WI38 (cell line): ENCODE results near the gene RPS6KA3.

Source experiments
- H3K4me3 ChIP-seq: 2 replicates; pipeline ENCODE4 v1.5.1; 2011; ENCODE audit warnings: low read depth, mild to moderate bottlenecking, control low read depth, low read length
- CTCF ChIP-seq: IDR thresholded peaks from 2 replicates; pipeline ENCODE4 v1.5.1; 2012; ENCODE audit warnings: low read depth, mild to moderate bottlenecking, control low read depth, low read length

The RPS6KA3 gene

GRCh38 chrX:20205927-20206708 is 60.6 kb downstream of the RPS6KA3 start:
- H3K4me3 ChIP-seq, result no peak overlapping the region
- TF ChIP-seq CTCF, result no peak

GRCh38 chrX:20204351-20204750 is 62.4 kb downstream of the RPS6KA3 start:
- no peak overlapping the region for H3K4me3 ChIP-seq
- TF ChIP-seq CTCF, result no peak

GRCh38 chrX:20197641-20198210 is 69.0 kb downstream of the RPS6KA3 start:
- no peak overlapping the region for H3K4me3 ChIP-seq
- TF ChIP-seq CTCF, result no peak

- H3K4me3 ChIP-seq, result no peak overlapping the region
- no peak for TF ChIP-seq CTCF
Observed at GRCh38 chrX:20189171-20189570, 77.5 kb downstream of the RPS6KA3 start.

GRCh38 chrX:20181598-20182329 is 84.9 kb downstream of the RPS6KA3 start:
- H3K4me3 ChIP-seq, result no peak overlapping the region
- no peak for TF ChIP-seq CTCF

- H3K4me3 ChIP-seq, result no peak overlapping the region
- no peak for TF ChIP-seq CTCF
Observed at GRCh38 chrX:20177093-20177492, 89.6 kb downstream of the RPS6KA3 start.

GRCh38 chrX:20173856-20174255 is 92.9 kb downstream of the RPS6KA3 start:
- no peak overlapping the region for H3K4me3 ChIP-seq
- no peak for TF ChIP-seq CTCF
